Caco-2 (cell line): ENCODE results near the gene LARP4B. TPM values are rescaled to one million over a fixed set of nuclear protein-coding genes. Genes with fewer than 3 reads are reported as not detected.

ENCODE experiments used
- BruUV-seq: library from RNA; stranded (reverse); fragments of 400-500 nt; replicated peaks from 2 replicates; lab custom pipeline; 2021; lab: Mats Ljungman, UMichigan
- CTCF ChIA-PET: fragments of 300-600 bp; sonication (Branson Sonifier 250); formaldehyde crosslinking; loops from one replicate; lab custom pipeline; 2022; ENCODE audit warnings: antibody characterized with exemption; lab: Charles Lee
- POLR2A ChIA-PET: fragments of 300-600 bp; sonication (Branson Sonifier 250); formaldehyde crosslinking; loops from one replicate; lab custom pipeline; 2022; ENCODE audit warnings: antibody characterized with exemption; lab: Charles Lee
- DNase-seq, 2 experiments: peaks; one replicate each; pipeline versions ENCODE4 v3.0.0 to v3.0.0-alpha.2; 2020 to 2022
- H3K27me3 ChIP-seq: replicated peaks from 2 replicates; pipeline ENCODE4 v1.6.0; 2011; ENCODE audit warnings: low read length; ENCODE audit not compliant: control insufficient read depth, insufficient read depth
- H3K36me3 ChIP-seq: 2 replicates; pipeline ENCODE4 v1.5.1; 2011; ENCODE audit warnings: low read length; ENCODE audit not compliant: control insufficient read depth, insufficient read depth
- H3K4me1 ChIP-seq: fragments of 250-450 bp; sonication (Bioruptor Pico); 2 replicates; pipeline ENCODE4 v1.5.1; 2020; ENCODE audit warnings: mild to moderate bottlenecking
- H3K4me3 ChIP-seq: 2 replicates; pipeline ENCODE4 v1.5.1; 2011; ENCODE audit warnings: low read depth, mild to moderate bottlenecking, control low read depth, low read length
- H3K9me3 ChIP-seq: fragments of 250-450 bp; sonication (Bioruptor Pico); 2 replicates; pipeline ENCODE4 v1.5.1; 2020; ENCODE audit warnings: mild to moderate bottlenecking, moderate library complexity
- H3K27ac Mint-ChIP-seq: one replicate; pipeline ENCODE4 v1.8.0; 2022; ENCODE audit warnings: mixed read lengths; ENCODE audit not compliant: unreplicated experiment
- H3K27me3 Mint-ChIP-seq: one replicate; pipeline ENCODE4 v1.8.0; 2022; ENCODE audit warnings: mixed read lengths; ENCODE audit not compliant: insufficient read depth, unreplicated experiment
- H3K36me3 Mint-ChIP-seq: one replicate; pipeline ENCODE4 v1.8.0; 2022; ENCODE audit warnings: mild to moderate bottlenecking, mixed read lengths; ENCODE audit not compliant: insufficient read depth, unreplicated experiment
- H3K4me1 Mint-ChIP-seq: one replicate; pipeline ENCODE4 v1.8.0; 2022; ENCODE audit warnings: low read depth, mixed read lengths; ENCODE audit not compliant: unreplicated experiment
- H3K4me3 Mint-ChIP-seq: one replicate; pipeline ENCODE4 v1.8.0; 2022; ENCODE audit warnings: mild to moderate bottlenecking, moderate library complexity, mixed read lengths; ENCODE audit not compliant: unreplicated experiment
- H3K9me3 Mint-ChIP-seq: one replicate; pipeline ENCODE4 v1.8.0; 2022; ENCODE audit warnings: mixed read lengths; ENCODE audit not compliant: unreplicated experiment
- CTCF ChIP-seq, 2 experiments: fragments of 200-600 bp in 1 of 2; IDR thresholded peaks; 1 replicate in 1 of 2; 2 replicates in 1 of 2; pipeline versions ENCODE4 v1.5.1 to v1.8.0; 2011 to 2022; ENCODE audit warnings: antibody characterized with exemption in 1 of 2, control low read depth in 1 of 2, inconsistent platforms in 1 of 2, low read depth in 1 of 2, low read length in 1 of 2, mild to moderate bottlenecking in 1 of 2, moderate library complexity in 1 of 2; ENCODE audit not compliant: insufficient read depth in 1 of 2, severe bottlenecking in 1 of 2, unreplicated experiment in 1 of 2
- intact Hi-C: fragments of 100-400 bp; cut with micrococcal nuclease; formaldehyde crosslinking; loops from one replicate; pipeline ENCODE4 v1.10.0; 2022; ENCODE audit not compliant: unreplicated experiment
- total RNA-seq: library from RNA; stranded (reverse); gene quantifications from 2 replicates; pipeline ENCODE4 v1.2.3, GENCODE V29; 2022

Gene LARP4B
- total RNA-seq, 1 experiment from 2014 or later, result 235 TPM

- H3K36me3 Mint-ChIP-seq, result peaks cover 100% of the 10 kb centered on the region
- peaks cover 12% of the 10 kb centered on the region; the same call in 1 of the 2 replicates for H3K4me1 ChIP-seq
- peaks cover 5% of the 10 kb centered on the region; the same call in 1 of the 2 replicates for H3K36me3 ChIP-seq
- peaks cover 27% of the 10 kb centered on the region for H3K4me1 Mint-ChIP-seq
- POLR2A ChIA-PET, result no interaction called here
- CTCF ChIA-PET, result no interaction called here
- no peaks in the 10 kb centered on the region for H3K27me3 Mint-ChIP-seq
- no peak overlapping the region for H3K4me3 ChIP-seq
- no peak for TF ChIP-seq CTCF (IDR thresholded peaks at IDR 0.05; ENCODE audit: insufficient read depth in 1 of 2, low read depth in 1 of 2, low read length in 1 of 2, severe bottlenecking in 1 of 2, unreplicated experiment in 1 of 2)
- intact Hi-C loops, result no loop called here
- H3K9me3 ChIP-seq, result peaks cover 7% of the 10 kb centered on the region; the same call in 1 of the 2 replicates
- no peaks in the 10 kb centered on the region for H3K27me3 ChIP-seq
- no peak overlapping the region for H3K4me3 Mint-ChIP-seq
- DNase-seq, result no peak
- peaks cover 8% of the 10 kb centered on the region for H3K9me3 Mint-ChIP-seq
- H3K27ac Mint-ChIP-seq, result no peak overlapping the region
- no TSS peak for BruUV-seq
Measured at GRCh38 chr10:855671-856070, 75.8 kb downstream of the LARP4B start.

GRCh38 chr10:855079-855478, 76.4 kb downstream of the LARP4B start:
- no peak for DNase-seq
- intact Hi-C loops, result no loop called here
- Mint-ChIP-seq H3K4me3 (no peak overlapping the region), H3K36me3 (peaks cover 100% of the 10 kb centered on the region), H3K4me1 (peaks cover 27% of the 10 kb centered on the region), H3K9me3 (peaks cover 14% of the 10 kb centered on the region), H3K27me3 (no peaks in the 10 kb centered on the region), H3K27ac (no peak overlapping the region)
- TF ChIP-seq CTCF (IDR thresholded peaks at IDR 0.05; ENCODE audit: insufficient read depth in 1 of 2, low read depth in 1 of 2, low read length in 1 of 2, severe bottlenecking in 1 of 2, unreplicated experiment in 1 of 2), result no peak
- BruUV-seq, result no TSS peak
- POLR2A ChIA-PET, result interaction anchor here (0.6 kb wide), 1 partner anchor 163 kb away, joined by 6 read pairs; no protein-coding TSS in a partner anchor
- Histone ChIP-seq H3K36me3 (peaks cover 4% of the 10 kb centered on the region; the same call in 1 of the 2 replicates), H3K9me3 (peaks cover 10% of the 10 kb centered on the region; the same call in 1 of the 2 replicates), H3K4me1 (peaks cover 12% of the 10 kb centered on the region; the same call in 1 of the 2 replicates), H3K4me3 (no peak overlapping the region), H3K27me3 (no peaks in the 10 kb centered on the region)
- CTCF ChIA-PET, result no interaction called here

GRCh38 chr10:853017-853416, 78.5 kb downstream of the LARP4B start:
- Histone ChIP-seq H3K27me3 (no peaks in the 10 kb centered on the region), H3K9me3 (peaks cover 12% of the 10 kb centered on the region; the same call in 1 of the 2 replicates), H3K36me3 (peaks cover 4% of the 10 kb centered on the region; the same call in 1 of the 2 replicates), H3K4me1 (peaks cover 12% of the 10 kb centered on the region; the same call in 1 of the 2 replicates), H3K4me3 (no peak overlapping the region)
- intact Hi-C loops, result no loop called here
- H3K4me1 Mint-ChIP-seq, result peaks cover 27% of the 10 kb centered on the region
- no peak overlapping the region for H3K4me3 Mint-ChIP-seq
- no peaks in the 10 kb centered on the region for H3K27me3 Mint-ChIP-seq
- CTCF ChIA-PET, result no interaction called here
- H3K27ac Mint-ChIP-seq, result no peak overlapping the region
- DNase-seq, result no peak
- no peak for TF ChIP-seq CTCF (IDR thresholded peaks at IDR 0.05; ENCODE audit: insufficient read depth in 1 of 2, low read depth in 1 of 2, low read length in 1 of 2, severe bottlenecking in 1 of 2, unreplicated experiment in 1 of 2)
- H3K9me3 Mint-ChIP-seq, result peaks cover 16% of the 10 kb centered on the region
- BruUV-seq, result no TSS peak
- POLR2A ChIA-PET, result no interaction called here
- H3K36me3 Mint-ChIP-seq, result peaks cover 95% of the 10 kb centered on the region
